Activated CD4-positive, alpha-beta memory T cell treated with anti-CD3 and anti-CD28 coated beads for 36 hours (primary cell): Measurements from ENCODE around the gene IL20RB. TPM values are rescaled to one million over a fixed set of nuclear protein-coding genes. Genes with fewer than 3 reads are reported as not detected.

Source experiments
- CTCF ChIA-PET: fragments of 350-600 bp; sonication (Branson Sonifier 250); formaldehyde crosslinking; loops from one replicate; lab custom pipeline; 2021; ENCODE audit warnings: antibody characterized with exemption, inconsistent platforms; lab: Charles Lee
- POLR2A ChIA-PET: fragments of 350-600 bp; sonication (Branson Sonifier 250); formaldehyde crosslinking; loops from one replicate; lab custom pipeline; 2021; ENCODE audit warnings: antibody characterized with exemption; lab: Charles Lee
- DNase-seq: peaks from one replicate; pipeline ENCODE4 v3.0.0-alpha.2; 2020
- H3K27ac Mint-ChIP-seq: one replicate; pipeline ENCODE4 v1.8.0; 2021; ENCODE audit warnings: mixed read lengths
- H3K27me3 Mint-ChIP-seq: one replicate; pipeline ENCODE4 v1.8.0; 2021; ENCODE audit warnings: mixed read lengths
- H3K36me3 Mint-ChIP-seq: one replicate; pipeline ENCODE4 v1.8.0; 2021; ENCODE audit warnings: mixed read lengths
- H3K4me1 Mint-ChIP-seq: one replicate; pipeline ENCODE4 v1.8.0; 2021; ENCODE audit warnings: low read depth, mixed read lengths
- H3K4me3 Mint-ChIP-seq: one replicate; pipeline ENCODE4 v1.8.0; 2021; ENCODE audit warnings: mild to moderate bottlenecking, mixed read lengths
- H3K9me3 Mint-ChIP-seq: one replicate; pipeline ENCODE4 v1.8.0; 2021; ENCODE audit warnings: mixed read lengths
- intact Hi-C: fragments of 100-400 bp; cut with micrococcal nuclease; formaldehyde crosslinking; loops from one replicate; pipeline ENCODE4 v1.15.1; 2023
- total RNA-seq, 2 experiments: library from RNA; stranded (reverse); gene quantifications; one replicate each; pipeline ENCODE4 v1.2.3, GENCODE V29; 2021

IL20RB gene
- total RNA-seq, 2 experiments from 2014 or later: 0.80 to 0.97 TPM

GRCh38 chr3:137047240-137047639 lies 89.5 kb downstream of the IL20RB start:
- CTCF ChIA-PET: no interaction called here

GRCh38 chr3:137050281-137050680 lies 92.5 kb downstream of the IL20RB start:
- H3K4me1 Mint-ChIP-seq: no peaks in the 10 kb centered on the region
- CTCF ChIA-PET: interaction anchor here (1.9 kb wide), 1 partner anchor 18 kb away, joined by 5 read pairs; no protein-coding TSS in a partner anchor
- POLR2A ChIA-PET: no interaction called here
- no peak overlapping the region for H3K4me3 Mint-ChIP-seq
- no peaks in the 10 kb centered on the region for H3K36me3 Mint-ChIP-seq
- peaks cover 4% of the 10 kb centered on the region for H3K27me3 Mint-ChIP-seq
- DNase-seq: no peak
- intact Hi-C loops: no loop called here
- H3K9me3 Mint-ChIP-seq: no peaks in the 10 kb centered on the region
- no peak overlapping the region for H3K27ac Mint-ChIP-seq

More at GRCh38 chr3:137047240-137047639, 89.5 kb downstream of the IL20RB start:
- intact Hi-C loops: no loop called here
- no peak overlapping the region for H3K4me3 Mint-ChIP-seq
- no peaks in the 10 kb centered on the region for H3K4me1 Mint-ChIP-seq
- no peak for DNase-seq
- no peaks in the 10 kb centered on the region for H3K36me3 Mint-ChIP-seq
- POLR2A ChIA-PET: no interaction called here
- no peaks in the 10 kb centered on the region for H3K9me3 Mint-ChIP-seq
- peaks cover 8% of the 10 kb centered on the region for H3K27me3 Mint-ChIP-seq
- H3K27ac Mint-ChIP-seq: no peak overlapping the region

GRCh38 chr3:137052298-137052697 lies 94.5 kb downstream of the IL20RB start:
- H3K9me3 Mint-ChIP-seq: no peaks in the 10 kb centered on the region
- CTCF ChIA-PET: no interaction called here
- no peaks in the 10 kb centered on the region for H3K36me3 Mint-ChIP-seq
- intact Hi-C loops: no loop called here
- POLR2A ChIA-PET: no interaction called here
- H3K27ac Mint-ChIP-seq: no peak overlapping the region
- no peaks in the 10 kb centered on the region for H3K4me1 Mint-ChIP-seq
- no peak for DNase-seq
- peaks cover 10% of the 10 kb centered on the region for H3K27me3 Mint-ChIP-seq
- no peak overlapping the region for H3K4me3 Mint-ChIP-seq

Other genes starting within 250 kb of the IL20RB start
- gene STAG1, start 205.6 kb upstream of the IL20RB start, total RNA-seq: 10 to 100 TPM; 30.6 to 32.3 TPM
- gene SLC35G2, start 138.9 kb upstream of the IL20RB start, total RNA-seq: 1 to 10 TPM; 2.1 to 2.9 TPM
- gene NCK1, start 95.8 kb upstream of the IL20RB start, total RNA-seq: 10 to 100 TPM; 32.3 to 38.0 TPM